VCaP (cell line): ENCODE results near the gene S100A1.

ENCODE experiments used
- H3K27ac ChIP-seq: fragments of 450-650 bp; 2 replicates; pipeline ENCODE4 v1.5.1; 2017
- CTCF ChIP-seq: fragments of 450-650 bp; conservative IDR thresholded peaks from 2 replicates; pipeline ENCODE4 v1.5.1; 2017; ENCODE audit warnings: mild to moderate bottlenecking, moderate library complexity

The S100A1 gene

GRCh38 chr1:153642161-153642560, 13.9 kb downstream of the S100A1 start:
- H3K27ac ChIP-seq = no peak overlapping the region; the same call in 1 of the 2 replicates
- TF ChIP-seq CTCF = no peak

- no peak overlapping the region for H3K27ac ChIP-seq
- no peak for TF ChIP-seq CTCF
These were observed 14.9 kb downstream of the S100A1 start for GRCh38 chr1:153643100-153643499.

GRCh38 chr1:153643816-153644215, 15.6 kb downstream of the S100A1 start:
- TF ChIP-seq CTCF = no peak
- no peak overlapping the region for H3K27ac ChIP-seq

- H3K27ac ChIP-seq = no peak overlapping the region
- no peak for TF ChIP-seq CTCF
These were observed 18.6 kb downstream of the S100A1 start for GRCh38 chr1:153646672-153647345.

GRCh38 chr1:153647346-153647714, 19.1 kb downstream of the S100A1 start:
- no peak for TF ChIP-seq CTCF

GRCh38 chr1:153648000-153648643, 19.9 kb downstream of the S100A1 start:
- no peak for TF ChIP-seq CTCF
- peak overlapping the region; percentile 79; the same call in 1 of the 2 replicates for H3K27ac ChIP-seq

More at GRCh38 chr1:153647346-153647714, 19.1 kb downstream of the S100A1 start:
- H3K27ac ChIP-seq = no peak overlapping the region; the same call in 1 of the 2 replicates

- no peak for TF ChIP-seq CTCF
- peak overlapping the region; percentile 79 for H3K27ac ChIP-seq
These were observed 21.1 kb downstream of the S100A1 start for GRCh38 chr1:153649137-153649862.
